ENCODE results near the gene SIAE. TPM values are rescaled to one million over a fixed set of nuclear protein-coding genes. Genes with fewer than 3 reads are reported as not detected.

SIAE gene
- total RNA-seq, 2 donors from 2014 or later = 40.4 to 41.0 TPM

DNA sequence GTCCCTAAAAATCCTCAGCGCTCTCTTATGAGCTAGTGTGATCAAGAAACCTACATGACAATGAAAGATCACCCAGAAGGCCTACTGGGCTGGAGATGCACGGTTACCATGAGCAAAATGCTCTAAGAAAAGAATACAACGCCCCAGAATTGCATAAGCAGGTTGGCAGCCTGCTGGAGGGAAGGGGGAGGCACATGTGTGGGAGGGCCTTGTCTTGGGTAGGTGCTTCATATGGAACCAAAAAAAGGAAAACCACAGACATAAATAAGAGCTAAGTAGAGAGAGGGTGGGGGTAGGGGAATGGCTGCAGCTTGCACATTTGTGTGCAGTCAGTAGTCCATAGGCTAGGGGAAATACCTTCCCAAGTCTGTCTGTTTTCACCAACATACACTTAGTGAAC lies 2.8 kb downstream of the SIAE start:
- no peak for DNase-seq
- no peak for ATAC-seq
- intact Hi-C loops (cut with DNase I) = loop anchor here in 1 of 2 donors (5.0 kb wide), 1 partner anchor 92 kb away; the partner anchor contains the start of gene ESAM

DNA sequence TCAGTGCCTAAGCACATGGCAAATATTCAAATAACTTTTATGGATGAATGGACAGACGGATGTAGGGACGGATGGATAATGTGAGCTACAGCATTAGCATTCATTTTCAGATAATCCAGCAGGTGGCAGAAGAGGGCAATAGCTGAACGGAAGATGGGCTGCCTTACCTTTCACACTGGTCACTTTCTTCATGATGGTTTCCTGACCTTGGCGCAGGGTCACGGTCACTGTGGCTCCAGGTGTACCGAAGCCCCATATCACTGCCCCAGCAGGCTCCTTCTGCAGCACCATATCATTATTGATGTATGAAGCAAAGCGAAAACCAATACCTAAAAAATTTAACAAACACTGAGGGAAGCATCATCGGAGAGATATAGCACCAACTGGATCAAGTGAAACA lies 4.3 kb downstream of the SIAE start:
- intact Hi-C loops (cut with DNase I) = loop anchor here (1.0 to 5.0 kb wide), 2 partner anchors 94 to 168 kb away; no protein-coding TSS in a partner anchor
- ATAC-seq = no peak

DNA sequence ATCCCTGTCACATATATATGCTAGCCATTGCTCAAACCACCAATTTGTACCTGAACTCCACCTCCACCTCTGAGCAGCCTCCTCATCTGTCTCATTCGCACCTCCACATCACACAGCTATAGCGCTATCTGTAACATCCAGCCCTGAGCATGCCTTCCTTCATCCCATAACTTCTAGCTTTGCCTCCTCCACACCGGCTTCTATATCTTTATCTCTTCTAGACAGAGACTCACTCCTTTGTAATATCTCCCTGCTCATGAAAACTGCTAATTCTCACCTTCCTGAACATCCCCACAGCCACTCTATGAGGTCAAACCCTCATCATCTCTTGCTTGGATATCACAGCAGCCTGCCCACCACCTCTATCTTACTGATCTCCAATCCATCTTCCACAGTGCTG lies 5.9 kb downstream of the SIAE start:
- DNase-seq = no peak
- ATAC-seq = no peak
- intact Hi-C loops (cut with DNase I) = loop anchor here in 1 of 2 donors (5.0 kb wide), 1 partner anchor 170 kb away; no protein-coding TSS in a partner anchor

More for the DNA sequence above, 4.3 kb downstream of the SIAE start:
- DNase-seq = peak; percentile 26

DNA sequence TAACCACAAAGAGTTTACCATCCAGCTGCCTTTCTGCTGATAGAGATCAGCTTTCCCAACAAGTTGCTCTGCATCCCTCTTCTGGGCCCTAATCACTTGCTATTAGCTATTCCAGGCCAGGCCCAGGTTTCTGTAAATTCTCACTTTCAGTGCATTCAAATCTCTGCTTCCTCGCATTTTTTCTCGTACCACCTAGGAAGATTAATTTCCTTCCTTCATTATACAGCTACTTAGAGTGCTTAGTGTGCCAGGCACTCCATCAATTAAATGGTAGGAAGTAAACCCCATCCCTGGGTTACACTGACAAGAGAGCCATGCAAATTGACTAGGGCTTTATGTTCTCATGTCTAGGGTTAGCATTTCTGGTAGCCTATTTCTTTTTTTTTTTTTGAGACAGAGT lies 9.7 kb downstream of the SIAE start:
- DNase-seq (no peak), ATAC-seq (no peak)
- intact Hi-C loops (cut with DNase I) = no loop called here

DNA sequence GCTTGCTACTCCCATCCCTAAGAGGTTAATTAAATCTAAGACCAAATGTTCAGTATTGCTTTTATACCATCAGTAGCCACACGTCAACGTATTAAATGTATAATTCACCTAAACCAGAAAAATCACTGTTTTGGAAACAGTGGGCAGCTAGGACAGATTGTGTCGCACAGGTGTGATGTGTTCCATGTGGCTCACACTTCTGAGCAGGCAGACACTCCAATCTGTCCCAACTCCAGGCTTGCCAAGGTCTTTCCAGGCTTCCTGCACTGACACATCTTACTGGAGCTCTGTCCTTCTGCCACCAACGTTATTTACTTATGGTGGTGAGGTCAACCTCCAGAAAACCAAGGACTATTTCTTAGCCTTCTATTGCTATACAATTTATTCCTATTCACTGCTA lies 11.4 kb downstream of the SIAE start:
- ATAC-seq (no peak), DNase-seq (no peak)
- intact Hi-C loops (cut with DNase I) = no loop called here

DNA sequence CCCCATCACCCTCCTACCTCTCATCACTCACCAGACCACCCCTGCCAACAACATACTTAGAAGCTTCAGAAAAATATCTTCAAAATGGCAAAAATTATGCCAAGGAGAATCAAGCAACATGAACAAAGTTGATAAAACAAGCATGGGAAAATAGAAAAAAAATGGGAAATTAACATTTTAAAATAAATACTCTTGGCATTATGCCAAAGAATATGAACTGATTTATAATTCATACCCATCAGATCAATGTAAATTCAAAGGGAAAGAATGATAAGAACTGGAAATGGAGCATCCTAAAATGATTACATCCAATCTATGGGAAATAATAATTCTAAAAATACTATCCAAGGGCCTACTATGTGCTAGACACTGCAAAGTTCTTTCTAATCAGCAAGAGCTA lies 12.0 kb downstream of the SIAE start:
- DNase-seq (no peak), ATAC-seq (no peak)
- intact Hi-C loops (cut with DNase I) = no loop called here

DNA sequence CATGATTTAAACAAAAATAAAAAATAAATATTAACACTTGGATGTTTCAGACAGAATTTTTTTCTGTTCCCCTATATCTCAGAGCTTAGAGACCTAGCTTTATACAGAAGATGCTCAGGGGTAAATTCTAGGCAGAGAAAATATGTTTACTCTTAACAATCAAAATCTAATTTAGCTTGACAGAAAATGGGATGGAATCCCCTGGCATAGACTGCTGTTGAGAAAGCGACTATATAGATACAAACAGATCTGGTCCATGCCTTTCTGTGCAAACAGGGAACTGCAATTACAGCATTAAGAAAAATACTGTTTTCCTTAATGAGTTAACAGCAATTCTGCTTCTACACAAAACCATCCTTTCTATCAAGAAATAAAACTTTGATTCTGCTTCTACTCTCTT lies 14.6 kb downstream of the SIAE start:
- intact Hi-C loops (cut with DNase I) = no loop called here
- no peak for ATAC-seq
- no peak for DNase-seq

DNA sequence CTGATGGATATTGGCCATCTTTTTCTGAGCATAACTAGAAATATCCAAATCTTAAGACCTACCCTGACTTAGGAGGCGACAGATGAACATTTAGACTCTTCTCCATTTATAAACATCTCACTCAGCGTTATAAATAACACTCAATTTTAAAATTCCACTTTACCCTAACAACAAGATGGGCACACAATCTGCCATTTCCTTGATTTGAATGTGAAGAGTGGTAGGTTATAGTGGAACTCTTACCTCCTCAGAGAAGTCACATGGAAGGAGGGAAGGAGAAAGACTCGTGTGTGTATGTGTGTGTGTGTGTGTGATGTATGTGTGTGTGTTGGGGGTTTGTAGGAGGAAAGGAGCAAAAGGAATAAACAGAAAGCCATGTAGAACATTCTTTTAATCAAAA lies 15.0 kb downstream of the SIAE start:
- intact Hi-C loops (cut with DNase I) = no loop called here
- DNase-seq = no peak
- ATAC-seq = no peak

DNA sequence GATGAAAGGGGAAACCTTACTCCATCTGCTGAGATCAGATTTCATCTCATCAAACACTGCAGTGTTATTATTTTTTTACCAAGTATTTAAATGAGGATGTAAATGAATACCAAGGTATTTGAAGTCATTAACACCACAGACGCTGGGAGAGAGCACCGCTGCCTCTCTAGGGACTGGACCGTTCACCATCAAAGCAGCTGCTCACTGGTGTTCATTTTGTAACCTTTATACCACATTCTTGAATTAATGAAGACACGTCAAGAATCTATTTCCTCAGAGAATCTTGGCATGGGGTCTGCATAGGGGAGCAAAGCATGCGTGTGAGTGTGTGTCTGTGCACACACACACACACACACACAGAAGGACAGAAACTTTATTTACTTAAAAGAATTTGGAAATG lies 15.6 kb downstream of the SIAE start:
- ATAC-seq (no peak), DNase-seq (no peak)
- intact Hi-C loops (cut with DNase I) = no loop called here

DNA sequence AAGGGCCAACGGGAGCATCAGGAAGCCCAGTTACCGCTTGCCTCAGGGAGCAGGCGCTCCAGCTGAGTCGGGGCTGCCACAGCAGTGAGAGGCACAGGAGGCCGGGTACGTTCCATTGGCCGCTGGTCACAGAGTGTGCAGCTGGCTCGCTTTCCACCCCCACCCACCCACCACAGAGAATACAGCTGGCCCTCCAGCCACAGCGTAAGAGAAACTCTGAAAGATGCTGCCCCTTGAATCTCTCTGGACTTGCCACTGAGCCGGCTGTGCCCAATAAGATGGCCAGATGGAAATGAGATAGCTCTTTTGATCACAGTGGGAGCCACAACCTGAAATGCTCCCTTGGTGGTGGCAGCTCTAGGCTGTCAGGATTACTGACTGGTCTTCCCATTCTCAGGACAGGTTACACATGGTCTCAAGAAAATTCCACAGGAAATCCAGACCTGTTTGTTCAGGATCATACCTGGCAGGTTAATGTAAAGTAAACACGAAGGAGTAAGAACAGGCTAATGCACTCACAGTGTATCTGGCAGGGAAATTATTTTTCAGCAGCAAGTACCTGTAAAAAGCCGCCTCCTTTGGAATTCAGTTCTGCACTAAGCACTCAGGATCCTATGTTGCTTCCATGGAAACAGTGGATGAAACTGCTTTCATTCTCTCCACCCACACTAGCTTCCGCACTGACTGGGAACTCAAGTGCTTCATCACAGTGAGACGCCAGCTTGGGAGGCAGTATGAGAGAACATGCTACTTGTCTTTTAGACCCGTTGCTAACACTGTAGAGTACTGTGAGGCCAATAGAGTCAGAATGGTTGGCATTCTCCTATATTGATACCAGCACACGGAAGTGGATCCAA lies 16.5 kb downstream of the SIAE start:
- DNase-seq (no peak), ATAC-seq (no peak)
- intact Hi-C loops (cut with DNase I) = no loop called here

DNA sequence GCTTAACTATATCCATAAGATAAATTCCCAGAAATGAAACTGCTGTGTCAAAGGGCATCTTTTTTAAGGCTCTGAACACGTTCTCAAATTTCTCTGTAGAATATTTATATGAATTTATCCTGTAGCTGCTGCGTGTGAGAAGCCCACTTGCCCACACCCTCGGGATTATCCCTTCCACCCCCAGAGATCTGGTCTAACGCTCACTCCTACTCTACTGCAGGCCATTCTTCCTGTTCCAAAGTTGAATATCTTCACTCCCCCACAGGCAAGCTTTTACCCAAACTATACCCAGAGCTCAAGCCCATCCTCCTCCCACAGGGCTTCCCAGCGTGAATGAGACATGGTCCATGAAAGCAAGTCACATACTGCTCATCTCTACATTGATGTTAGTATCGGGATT lies 24.9 kb downstream of the SIAE start:
- intact Hi-C loops (cut with DNase I) = no loop called here
- no peak for DNase-seq
- no peak for ATAC-seq

DNA sequence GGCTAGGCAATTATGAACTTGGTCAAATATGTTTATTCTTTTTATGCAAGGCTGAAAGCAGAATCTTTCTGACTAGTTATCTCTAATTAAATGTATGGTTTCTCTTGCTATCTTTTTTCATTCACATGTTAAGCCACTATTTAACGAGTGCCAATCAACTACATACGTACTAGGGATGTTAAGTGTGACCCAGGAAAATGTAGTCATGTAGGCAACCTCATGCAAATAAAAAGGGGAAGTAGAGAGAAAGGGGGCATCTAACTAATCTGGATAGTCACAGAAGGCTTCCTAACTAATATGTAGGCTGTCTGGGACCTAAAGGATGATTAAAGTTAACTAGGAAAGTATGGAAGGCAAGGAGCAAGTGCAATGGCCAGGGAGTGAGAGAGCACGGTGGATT lies 27.4 kb downstream of the SIAE start:
- no peak for ATAC-seq
- DNase-seq = no peak
- intact Hi-C loops (cut with DNase I) = no loop called here

DNA sequence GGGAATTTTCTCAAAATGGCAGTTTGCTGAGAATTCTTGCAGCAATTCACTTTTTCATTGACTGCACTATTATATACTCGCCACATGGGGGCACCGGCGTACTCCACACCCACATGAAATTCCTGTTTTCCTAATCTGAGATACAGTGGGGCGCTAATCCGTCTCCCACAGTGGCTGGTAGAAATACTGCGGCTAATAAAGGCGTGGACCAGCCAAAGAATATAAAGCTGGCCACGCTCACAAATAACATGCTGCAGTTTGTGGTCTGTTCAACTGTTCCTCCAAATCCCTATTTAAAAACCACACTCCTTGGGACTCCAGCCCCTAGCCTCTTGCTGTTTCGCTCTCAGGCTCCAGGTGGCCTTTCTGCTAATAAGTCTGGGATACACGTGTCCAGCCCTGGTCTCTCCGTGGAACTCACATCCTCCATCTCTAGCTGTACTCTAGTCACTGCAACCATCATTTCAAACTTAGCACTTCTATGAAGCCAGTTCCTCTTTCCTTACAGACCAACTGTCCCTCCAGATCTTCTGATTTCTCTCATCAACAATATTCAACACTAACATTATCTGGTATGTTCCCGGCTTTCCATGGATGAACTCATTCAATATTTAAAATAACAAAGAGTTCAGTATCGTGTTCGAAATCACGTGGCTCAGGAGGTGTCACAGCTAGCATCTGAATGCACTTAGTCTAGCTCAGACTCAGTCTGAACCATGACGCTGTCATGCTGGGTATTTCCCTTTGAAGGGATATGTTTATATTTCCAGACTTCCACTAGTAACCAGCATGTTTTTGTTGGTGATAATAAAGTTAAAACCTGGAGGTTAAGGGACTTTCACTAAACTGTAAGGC lies 28.9 kb downstream of the SIAE start:
- peak; percentile 60 for DNase-seq
- intact Hi-C loops (cut with DNase I) = loop anchor here in 1 of 2 donors (5.0 kb wide), 1 partner anchor 193 kb away; no protein-coding TSS in a partner anchor
- peak; percentile 79 to 89 for ATAC-seq

DNA sequence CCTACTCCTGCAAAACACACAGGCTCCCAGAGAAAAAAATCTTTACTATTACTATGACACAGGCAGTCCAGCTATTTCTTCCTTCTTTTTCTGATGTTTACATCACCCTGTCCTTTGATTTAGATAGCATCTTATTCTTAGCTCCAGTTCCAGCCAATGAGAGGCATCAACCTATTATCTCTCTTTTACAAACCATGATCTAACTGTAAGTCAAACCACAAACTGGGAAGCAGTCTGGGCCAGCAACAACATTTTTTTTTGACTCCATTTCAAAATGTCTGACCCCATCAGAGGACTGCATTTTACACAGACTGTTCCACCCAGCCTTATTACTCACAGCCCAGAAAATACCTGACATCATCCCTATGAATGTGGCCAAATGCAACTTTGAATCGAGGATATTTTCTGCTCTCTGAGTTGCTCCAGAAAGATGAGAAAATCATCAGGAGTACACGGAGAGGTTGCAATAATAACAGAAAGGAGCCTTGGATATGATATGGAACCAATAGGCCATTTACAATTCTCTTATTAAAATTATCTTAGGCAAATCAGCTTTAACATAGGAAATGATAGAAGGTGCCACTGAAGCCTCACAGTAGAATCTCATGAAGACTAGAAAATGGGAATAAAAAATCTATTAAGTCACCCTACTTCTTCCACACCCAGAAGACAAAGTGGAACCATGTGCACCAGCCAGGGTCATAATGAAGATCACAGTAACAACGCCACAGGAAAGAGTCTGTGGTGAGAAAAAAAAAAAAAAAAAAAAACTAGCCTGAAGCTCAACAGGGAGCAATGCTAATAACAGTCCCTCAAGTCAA lies 29.7 kb downstream of the SIAE start:
- ATAC-seq (peak in 1 of 2 donors; percentile 86), DNase-seq (no peak)
- intact Hi-C loops (cut with DNase I) = loop anchor here in 1 of 2 donors (5.0 kb wide), 1 partner anchor 193 kb away; no protein-coding TSS in a partner anchor

DNA sequence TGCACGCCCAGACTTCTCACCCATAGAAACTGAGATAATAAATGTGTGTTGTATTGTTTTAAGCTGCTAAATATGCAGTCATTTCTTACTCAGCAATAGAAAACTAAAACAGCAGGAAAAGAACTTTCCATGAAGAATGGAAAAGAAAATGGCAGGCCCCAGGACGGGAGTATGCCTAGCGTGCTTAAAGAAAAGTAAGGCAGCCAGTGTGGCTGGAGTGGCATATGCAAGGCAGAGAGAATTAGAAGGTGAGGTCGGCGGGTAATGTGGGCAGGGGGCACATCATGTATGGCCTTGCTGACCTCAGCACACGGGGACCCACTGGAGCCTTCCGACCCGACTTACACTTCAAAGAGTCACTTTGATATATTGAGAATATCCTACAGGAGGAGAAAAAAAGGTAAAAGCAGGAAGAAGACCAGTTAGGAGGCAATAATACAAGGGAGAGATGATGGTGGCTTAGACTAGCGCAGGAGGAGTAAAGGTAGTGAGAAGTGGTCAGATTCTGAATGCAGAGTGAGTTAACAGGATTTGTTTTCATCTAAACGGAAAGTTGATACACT lies 30.4 kb downstream of the SIAE start:
- no peak for DNase-seq
- intact Hi-C loops (cut with DNase I) = loop anchor here in 1 of 2 donors (5.0 kb wide), 1 partner anchor 194 kb away; no protein-coding TSS in a partner anchor
- no peak for ATAC-seq

DNA sequence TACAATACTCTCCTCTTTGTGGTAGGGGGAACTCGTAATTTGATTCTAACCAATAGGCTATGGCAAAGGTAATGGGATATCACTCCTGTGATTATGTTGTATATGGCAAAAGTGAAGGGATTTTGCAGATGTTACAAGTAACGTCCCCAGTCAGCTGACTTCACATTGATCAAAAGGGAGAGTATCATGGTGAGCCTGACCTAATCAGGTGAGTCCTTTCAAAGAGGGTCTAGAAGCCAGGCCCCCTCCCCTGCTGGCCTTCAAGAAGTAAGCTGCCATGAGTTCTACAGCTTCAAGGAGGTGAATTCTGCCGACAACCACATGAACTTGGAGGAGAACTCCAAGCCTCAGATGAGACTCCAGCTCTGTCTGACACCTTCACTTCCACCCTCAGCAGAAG lies 30.9 kb downstream of the SIAE start:
- intact Hi-C loops (cut with DNase I) = loop anchor here in 1 of 2 donors (5.0 kb wide), 1 partner anchor 195 kb away; no protein-coding TSS in a partner anchor
- ATAC-seq (no peak), DNase-seq (no peak)

DNA sequence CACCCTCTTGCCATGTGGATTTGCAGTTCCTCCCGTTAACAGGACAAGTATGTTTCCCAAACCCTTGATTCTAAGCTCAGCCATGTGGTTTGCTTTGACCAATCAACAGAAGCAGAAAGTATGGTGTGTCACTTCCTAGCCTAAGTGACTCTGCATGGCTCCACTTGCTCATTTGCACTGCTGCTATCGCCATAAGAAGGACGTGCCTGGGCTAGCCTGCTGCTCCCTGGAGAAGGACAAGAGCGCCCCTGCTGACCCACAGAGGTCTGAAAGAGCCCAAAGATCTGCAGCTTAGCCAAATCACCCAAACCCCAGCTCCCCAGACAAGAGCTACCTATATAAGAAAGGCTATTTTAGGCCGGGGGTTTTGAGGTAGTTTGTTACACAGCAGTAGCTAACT lies 32.9 kb downstream of the SIAE start:
- DNase-seq (no peak), ATAC-seq (no peak)
- intact Hi-C loops (cut with DNase I) = loop anchor here in 1 of 2 donors (5.0 kb wide), 1 partner anchor 197 kb away; no protein-coding TSS in a partner anchor

DNA sequence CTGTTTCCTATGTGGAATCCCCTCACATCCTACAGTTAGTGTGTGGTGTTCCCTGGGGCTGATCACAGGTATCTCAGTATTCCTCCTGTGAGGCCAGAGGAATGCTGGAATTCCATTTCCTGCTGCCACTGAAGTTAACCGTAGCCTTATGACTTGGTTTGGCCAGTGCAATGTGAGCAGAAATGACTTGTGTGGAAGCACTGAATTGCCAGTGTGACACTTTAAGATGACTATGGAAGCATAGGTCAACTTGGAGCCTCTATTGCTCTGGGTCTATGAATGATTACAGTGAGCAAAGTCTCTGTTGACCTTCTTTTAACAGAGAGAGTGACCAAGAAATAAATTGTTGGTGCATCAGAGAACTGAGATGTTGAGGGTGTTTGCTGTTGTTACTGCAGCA lies 34.4 kb downstream of the SIAE start:
- ATAC-seq = no peak
- DNase-seq = no peak
- intact Hi-C loops (cut with DNase I) = no loop called here

DNA sequence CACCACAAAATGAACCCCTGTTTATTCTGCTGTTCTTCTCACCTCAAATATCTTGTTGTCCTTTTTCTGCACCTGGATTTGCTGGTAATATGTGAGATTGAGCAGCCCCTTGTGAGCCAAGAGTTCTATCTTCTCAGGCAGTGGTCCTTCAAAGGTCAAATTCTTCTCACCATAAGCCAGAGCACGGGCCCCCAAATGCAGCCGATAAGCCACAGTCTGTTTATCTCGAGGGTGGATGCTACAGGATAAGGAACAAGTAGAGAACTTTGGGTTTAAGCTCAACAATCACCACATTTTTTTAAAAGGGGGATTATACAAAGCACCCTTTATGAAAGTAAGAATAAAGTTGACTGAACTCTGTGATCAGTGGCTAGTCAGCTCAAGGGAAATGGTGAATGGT lies 35.0 kb downstream of the SIAE start:
- no peak for ATAC-seq
- intact Hi-C loops (cut with DNase I) = no loop called here
- no peak for DNase-seq

All from left cardiac atrium (tissue), 4 donors.